Measurements from ENCODE around the gene SQSTM1.
"Not testable (repeated sequence)": the region's sequence is repeated elsewhere in the genome, so short reads cannot be mapped to it uniquely, and the experiment has no call there.

SQSTM1 gene

DNA sequence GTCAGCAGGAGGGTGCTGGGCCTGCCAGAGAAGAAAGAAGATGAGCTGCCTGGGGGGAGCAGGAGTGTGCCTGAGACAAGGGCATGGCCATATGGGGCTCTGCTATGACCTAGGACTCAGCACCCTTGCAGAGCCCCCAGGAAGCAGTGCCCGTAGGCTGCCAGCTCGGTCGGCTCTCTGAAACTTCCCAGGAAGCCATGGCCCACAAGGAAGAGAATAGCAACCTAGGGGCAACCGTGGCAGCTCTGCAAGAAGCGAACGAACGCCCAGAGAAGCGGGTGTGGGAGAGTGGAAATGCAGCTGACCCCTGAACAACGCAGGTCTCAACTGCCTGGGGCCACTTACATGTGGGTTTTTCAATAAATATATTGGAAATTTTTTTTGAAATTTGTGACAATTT, 37.6 kb upstream of the SQSTM1 start:
- ChIA-PET POLR2A (no interaction called here), CTCF (interaction anchor here (1.0 to 5.2 kb wide), 5 partner anchors 11 to 20 kb away, joined by 3 to 48 read pairs (median 6); partner anchors contain the start of gene LTC4S)
- TF ChIP-seq, protein P1, sequence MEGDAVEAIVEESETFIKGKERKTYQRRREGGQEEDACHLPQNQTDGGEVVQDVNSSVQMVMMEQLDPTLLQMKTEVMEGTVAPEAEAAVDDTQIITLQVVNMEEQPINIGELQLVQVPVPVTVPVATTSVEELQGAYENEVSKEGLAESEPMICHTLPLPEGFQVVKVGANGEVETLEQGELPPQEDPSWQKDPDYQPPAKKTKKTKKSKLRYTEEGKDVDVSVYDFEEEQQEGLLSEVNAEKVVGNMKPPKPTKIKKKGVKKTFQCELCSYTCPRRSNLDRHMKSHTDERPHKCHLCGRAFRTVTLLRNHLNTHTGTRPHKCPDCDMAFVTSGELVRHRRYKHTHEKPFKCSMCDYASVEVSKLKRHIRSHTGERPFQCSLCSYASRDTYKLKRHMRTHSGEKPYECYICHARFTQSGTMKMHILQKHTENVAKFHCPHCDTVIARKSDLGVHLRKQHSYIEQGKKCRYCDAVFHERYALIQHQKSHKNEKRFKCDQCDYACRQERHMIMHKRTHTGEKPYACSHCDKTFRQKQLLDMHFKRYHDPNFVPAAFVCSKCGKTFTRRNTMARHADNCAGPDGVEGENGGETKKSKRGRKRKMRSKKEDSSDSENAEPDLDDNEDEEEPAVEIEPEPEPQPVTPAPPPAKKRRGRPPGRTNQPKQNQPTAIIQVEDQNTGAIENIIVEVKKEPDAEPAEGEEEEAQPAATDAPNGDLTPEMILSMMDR (IDR thresholded peaks at IDR 0.05; ENCODE audit: control extremely low read depth, extremely low read depth, low read depth, missing control alignments) = no peak
- DNase-seq (ENCODE audit: extremely low spot score) = no peak

DNA sequence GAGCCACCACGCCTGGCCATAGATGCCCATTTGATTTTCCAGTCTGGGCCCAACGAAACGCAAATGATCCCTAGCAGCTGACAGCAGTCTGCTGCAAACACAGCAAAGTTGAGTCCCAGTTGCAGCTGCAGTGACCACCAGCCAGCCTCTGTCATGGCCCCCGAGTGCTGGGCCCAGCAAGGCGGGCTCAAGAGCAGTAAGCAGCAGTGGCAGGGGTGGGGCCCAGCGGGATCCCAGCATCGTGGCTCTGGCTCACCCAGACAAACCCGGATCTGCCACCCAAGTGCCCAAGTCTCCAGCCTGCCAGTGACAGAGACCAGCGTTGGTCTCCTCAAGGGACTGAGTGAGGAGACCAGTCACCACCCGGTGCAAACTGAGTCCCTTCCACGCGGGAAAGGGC, 33.8 kb upstream of the SQSTM1 start:
- TF ChIP-seq, protein P1 (IDR thresholded peaks at IDR 0.05; ENCODE audit: control extremely low read depth, extremely low read depth, low read depth, missing control alignments) = no peak
- ChIA-PET CTCF (interaction anchor here (0.8 to 4.2 kb wide), 2 partner anchors 15 to 24 kb away, joined by 4 to 14 read pairs; no protein-coding TSS in a partner anchor), POLR2A (no interaction called here)
- no peak for DNase-seq (ENCODE audit: extremely low spot score)

DNA sequence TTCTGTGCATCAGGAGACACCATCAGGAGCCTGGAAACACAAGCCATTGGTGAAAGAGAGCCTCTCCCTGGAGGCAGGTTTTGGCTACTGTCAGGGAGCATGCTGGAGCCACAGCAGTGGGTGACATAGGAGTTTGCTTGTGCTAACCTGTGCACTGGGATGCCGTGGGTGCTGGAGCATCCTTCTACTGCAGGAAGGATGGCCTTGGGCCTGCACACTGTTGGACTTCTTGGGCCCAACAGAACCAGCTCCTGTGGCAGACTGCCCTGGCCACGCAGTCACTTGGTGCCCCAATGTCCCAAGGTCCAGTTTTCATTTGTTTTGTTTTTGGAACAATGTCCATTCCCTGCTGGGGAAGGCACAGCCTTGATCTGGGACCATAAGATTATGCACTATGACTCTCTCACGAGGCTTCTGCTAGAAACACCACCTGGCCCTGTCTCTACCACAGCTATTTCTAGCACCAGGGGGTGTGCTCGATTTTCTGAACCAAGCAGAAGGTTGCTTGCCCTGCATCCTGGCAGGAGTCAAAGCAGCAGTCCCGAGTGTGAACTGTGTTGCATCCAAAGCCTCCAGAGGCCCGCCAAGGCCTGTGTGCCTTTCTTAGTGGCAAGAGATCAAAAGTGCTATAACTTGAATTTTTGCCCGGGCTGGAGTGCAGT, 32.4 kb upstream of the SQSTM1 start:
- TF ChIP-seq, protein P1 (IDR thresholded peaks at IDR 0.05; ENCODE audit: control extremely low read depth, extremely low read depth, low read depth, missing control alignments) = no peak
- ChIA-PET POLR2A (no interaction called here), CTCF (interaction anchor here (1.3 to 4.2 kb wide), 5 partner anchors 9 to 120 kb away, joined by 3 to 14 read pairs (median 4); no protein-coding TSS in a partner anchor)
- DNase-seq (ENCODE audit: extremely low spot score) = no peak

GRCh38 chr5:179789278-179789677, 31.4 kb upstream of the SQSTM1 start:
- DNase-seq (ENCODE audit: extremely low spot score); POLR2A ChIA-PET: not testable (repeated sequence)
- CTCF ChIA-PET = interaction anchor here (0.8 to 1.4 kb wide), 4 partner anchors 12 to 38 kb away, joined by 3 to 6 read pairs (median 4); no protein-coding TSS in a partner anchor

DNA sequence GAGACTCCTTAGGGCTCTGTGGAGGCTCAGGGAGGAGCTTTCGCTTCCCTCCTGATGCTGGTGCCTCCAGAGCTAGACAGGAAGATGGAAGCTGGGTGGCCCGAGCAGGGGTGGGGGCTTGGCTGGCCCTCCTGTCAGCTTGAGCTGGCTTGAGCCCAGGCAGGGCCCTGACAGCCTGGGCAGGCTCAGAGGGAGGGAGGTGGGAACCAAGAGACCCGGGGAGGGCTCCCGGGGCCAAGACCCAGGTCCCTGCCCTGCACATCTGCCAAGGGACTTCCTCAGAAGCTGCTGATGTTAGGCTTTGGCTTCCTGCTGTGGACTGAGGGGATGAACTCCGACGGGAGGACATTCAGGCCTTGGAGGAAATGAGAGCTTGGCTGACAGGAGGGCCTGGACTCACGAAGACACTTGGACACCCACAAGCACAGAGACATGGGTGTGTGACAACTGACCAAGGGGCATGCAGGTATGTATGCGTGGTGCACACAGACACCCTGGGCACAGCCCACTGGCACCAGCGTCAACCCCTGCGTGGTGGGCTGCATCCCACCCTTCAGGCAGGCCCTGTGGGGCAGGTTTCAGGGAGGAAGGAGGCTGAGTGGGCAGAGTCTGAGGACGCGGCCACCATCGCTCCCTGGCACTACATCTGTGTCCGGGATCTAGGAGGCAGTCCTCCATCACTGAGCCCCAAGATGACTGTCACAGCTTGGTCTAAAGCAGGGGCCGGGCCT, 28.7 kb upstream of the SQSTM1 start:
- no peak for DNase-seq (ENCODE audit: extremely low spot score)
- ChIA-PET POLR2A (no interaction called here), CTCF (interaction anchor here (1.0 to 1.8 kb wide), 4 partner anchors 10 to 63 kb away, joined by 3 to 9 read pairs (median 4); no protein-coding TSS in a partner anchor)
- TF ChIP-seq, protein P1 (IDR thresholded peaks at IDR 0.05; ENCODE audit: control extremely low read depth, extremely low read depth, low read depth, missing control alignments) = no peak

DNA sequence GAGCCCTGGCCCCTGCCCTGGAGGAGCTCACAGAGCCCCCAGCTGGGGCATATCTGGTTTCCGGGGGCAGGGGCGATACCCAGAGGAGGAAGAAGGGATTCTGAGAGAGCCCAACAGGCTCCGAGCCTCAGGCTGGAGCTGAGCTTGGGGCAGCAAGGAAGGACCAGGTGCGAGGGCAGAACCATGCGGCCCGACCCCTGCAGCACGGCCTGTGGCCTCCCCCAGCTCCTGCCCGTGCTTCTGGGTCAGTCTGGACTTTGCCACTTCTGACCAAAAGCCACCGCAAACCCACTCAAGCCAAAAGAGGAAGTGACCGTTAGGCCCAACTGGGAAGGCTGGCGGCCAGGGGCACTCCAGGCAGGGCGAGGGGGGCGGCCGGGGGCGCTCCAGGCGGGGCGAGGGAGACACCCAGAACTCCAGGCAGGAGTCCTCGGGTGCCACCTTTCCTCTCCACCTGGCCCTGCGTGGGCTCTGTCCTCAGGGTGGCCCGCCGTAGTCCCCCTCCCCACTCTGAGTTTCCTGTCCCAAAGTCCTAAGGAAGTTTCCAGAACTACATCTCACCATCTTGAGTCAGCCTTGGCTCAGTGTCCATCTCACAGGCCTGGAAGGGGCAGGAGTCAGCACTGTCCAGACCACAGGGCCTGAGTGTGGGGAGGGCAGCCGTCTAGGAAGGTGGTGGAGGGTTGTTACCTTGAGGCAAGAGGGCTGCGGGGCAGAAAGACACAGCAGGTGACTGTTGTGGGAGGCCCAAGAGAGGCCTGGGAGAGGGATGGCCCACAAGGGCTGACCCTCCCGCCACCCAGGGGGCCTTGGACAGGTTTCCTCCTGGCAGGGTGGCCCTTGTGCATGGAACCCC, 27.9 kb upstream of the SQSTM1 start:
- TF ChIP-seq, protein P1 (IDR thresholded peaks at IDR 0.05; ENCODE audit: control extremely low read depth, extremely low read depth, low read depth, missing control alignments) = no peak
- no peak for DNase-seq (ENCODE audit: extremely low spot score)
- ChIA-PET CTCF (interaction anchor here (1.0 to 5.8 kb wide), 10 partner anchors 9 to 65 kb away, joined by 3 to 33 read pairs (median 4); no protein-coding TSS in a partner anchor), POLR2A (no interaction called here)
